Colonic mucosa (tissue), 4 donors: ENCODE results near the gene FMNL2. TPM values are rescaled to one million over a fixed set of nuclear protein-coding genes. Genes with fewer than 3 reads are reported as not detected.

Experiments used
- DNase-seq: peaks from one replicate; pipeline ENCODE4 v3.0.0-alpha.2; 2020
- H3K27ac ChIP-seq: fragments of 200-600 bp; one replicate; pipeline ENCODE4 v1.8.0; 2021
- H3K27me3 ChIP-seq: fragments of 200-600 bp; one replicate; pipeline ENCODE4 v1.8.0; 2021
- H3K36me3 ChIP-seq: fragments of 200-600 bp; one replicate; pipeline ENCODE4 v1.8.0; 2021
- H3K4me1 ChIP-seq: fragments of 200-600 bp; one replicate; pipeline ENCODE4 v1.8.0; 2021; ENCODE audit warnings: mild to moderate bottlenecking
- H3K4me3 ChIP-seq: fragments of 200-600 bp; one replicate; pipeline ENCODE4 v1.8.0; 2021
- H3K9ac ChIP-seq, 2 donors: one replicate each; pipeline ENCODE4 v1.7.0; 2013; ENCODE audit warnings: control low read depth in 2 of 2, low read depth in 2 of 2, low read length in 2 of 2
- H3K9me3 ChIP-seq: fragments of 200-600 bp; one replicate; pipeline ENCODE4 v1.8.0; 2021
- CTCF ChIP-seq: fragments of 200-600 bp; IDR thresholded peaks from one replicate; pipeline ENCODE4 v1.8.0; 2022; ENCODE audit warnings: antibody characterized with exemption, mild to moderate bottlenecking
- intact Hi-C: fragments of 100-400 bp; cut with DNase I; formaldehyde crosslinking; loops from one replicate; pipeline ENCODE4 v1.14.1; 2022
- total RNA-seq, 2 donors: library from RNA; stranded (reverse); fragmentation: NEBNext Ultra II Directional in 1 of 2; extraction: Animal tissue kit (Norgen Biotek cat#: 25700) in 1 of 2; gene quantifications; one replicate each; pipeline ENCODE4 v1.2.1, GENCODE V29; 2021
- donor health status: healthy.
- donor health status: DM: no; HTN: no; CAD: no.
- donor health status: DM: no; HTN: no; CAD: no.

Gene FMNL2
- total RNA-seq, 2 donors from 2014 or later = 10.6 to 17.5 TPM

- DNase-seq = no peak
- H3K9ac ChIP-seq = no peak overlapping the region
- no peak overlapping the region for H3K27ac ChIP-seq
- TF ChIP-seq CTCF = no peak
- no peaks in the 10 kb centered on the region for H3K27me3 ChIP-seq
- intact Hi-C loops = loop anchor here (10.0 kb wide), 1 partner anchor 298 kb away; the partner anchor contains the start of gene FMNL2
- H3K4me1 ChIP-seq = no peaks in the 10 kb centered on the region
- H3K9me3 ChIP-seq = no peaks in the 10 kb centered on the region
- no peak overlapping the region for H3K4me3 ChIP-seq
- no peaks in the 10 kb centered on the region for H3K36me3 ChIP-seq
Observed at GRCh38 chr2:152632736-152633135, 297.8 kb downstream of the FMNL2 start.

GRCh38 chr2:152635635-152636298, 300.8 kb downstream of the FMNL2 start:
- Histone ChIP-seq H3K27me3 (no peaks in the 10 kb centered on the region), H3K4me1 (no peaks in the 10 kb centered on the region), H3K36me3 (no peaks in the 10 kb centered on the region), H3K4me3 (no peak overlapping the region), H3K9me3 (no peaks in the 10 kb centered on the region), H3K9ac (no peak overlapping the region), H3K27ac (no peak overlapping the region)
- TF ChIP-seq CTCF = peak; percentile 80
- peak; percentile 73 for DNase-seq
- intact Hi-C loops = loop anchor here (5.0 to 10.0 kb wide), 2 partner anchors 301 to 598 kb away; partner anchors contain the start of gene FMNL2

GRCh38 chr2:152637251-152637650, 302.3 kb downstream of the FMNL2 start:
- Histone ChIP-seq H3K9ac (no peak overlapping the region), H3K27me3 (no peaks in the 10 kb centered on the region), H3K27ac (no peak overlapping the region), H3K9me3 (no peaks in the 10 kb centered on the region), H3K4me3 (no peak overlapping the region), H3K36me3 (no peaks in the 10 kb centered on the region), H3K4me1 (no peaks in the 10 kb centered on the region)
- DNase-seq = no peak
- intact Hi-C loops = loop anchor here (5.0 to 10.0 kb wide), 2 partner anchors 302 to 600 kb away; partner anchors contain the start of gene FMNL2
- no peak for TF ChIP-seq CTCF

GRCh38 chr2:152638056-152638455, 303.1 kb downstream of the FMNL2 start:
- H3K36me3 ChIP-seq = no peaks in the 10 kb centered on the region
- H3K27me3 ChIP-seq = no peaks in the 10 kb centered on the region
- no peak overlapping the region for H3K4me3 ChIP-seq
- intact Hi-C loops = loop anchor here (5.0 to 10.0 kb wide), 2 partner anchors 303 to 601 kb away; partner anchors contain the start of gene FMNL2
- no peak for TF ChIP-seq CTCF
- no peaks in the 10 kb centered on the region for H3K4me1 ChIP-seq
- no peak for DNase-seq
- no peak overlapping the region for H3K27ac ChIP-seq
- H3K9ac ChIP-seq = no peak overlapping the region
- no peaks in the 10 kb centered on the region for H3K9me3 ChIP-seq

- Histone ChIP-seq H3K27me3 (no peaks in the 10 kb centered on the region), H3K27ac (no peak overlapping the region), H3K4me3 (no peak overlapping the region), H3K9me3 (no peaks in the 10 kb centered on the region), H3K36me3 (no peaks in the 10 kb centered on the region), H3K4me1 (no peaks in the 10 kb centered on the region), H3K9ac (no peak overlapping the region)
- no peak for DNase-seq
- TF ChIP-seq CTCF = no peak
- intact Hi-C loops = loop anchor here (5.0 to 10.0 kb wide), 2 partner anchors 304 to 601 kb away; partner anchors contain the start of gene FMNL2
Observed at GRCh38 chr2:152638590-152638989, 303.6 kb downstream of the FMNL2 start.
